Measurements from ENCODE around the gene CRYZL1.

The CRYZL1 gene

DNA sequence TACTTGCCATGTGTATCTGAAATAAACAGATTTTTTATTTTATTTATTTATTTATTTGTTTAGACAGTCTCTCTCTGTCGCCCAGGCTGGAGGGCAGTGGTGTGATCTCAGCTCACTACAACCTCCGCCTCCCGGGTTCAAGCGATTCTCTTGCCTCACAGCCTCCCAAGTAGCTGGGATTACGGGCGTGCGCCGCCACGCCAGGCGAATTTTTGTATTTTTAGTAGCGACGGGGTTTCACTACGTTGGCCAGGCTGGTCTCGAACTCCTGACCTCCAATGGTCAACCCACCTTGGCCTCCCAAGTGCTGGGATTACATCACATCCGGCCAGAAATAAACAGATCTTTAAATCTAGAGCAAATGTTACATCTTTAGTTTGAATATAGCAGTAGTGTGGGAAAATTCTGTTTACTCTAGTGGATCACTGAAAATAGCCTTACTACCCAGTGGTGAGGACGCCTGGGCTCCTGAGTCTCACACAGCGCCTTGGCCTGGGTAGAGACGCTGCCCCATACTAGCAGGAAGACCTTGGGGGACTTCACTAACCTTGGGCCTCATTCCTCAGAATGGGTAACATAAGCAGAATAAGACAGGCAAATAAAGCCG lies 100.3 kb downstream of the CRYZL1 start:
- Histone ChIP-seq H3K36me3 (peaks cover 9 to 26% (median 14%) of the 10 kb centered on the region in 3 donors), H3K4me3 (peak overlapping the region; percentile 61 to 86), H3K9me3 (no peaks in the 10 kb centered on the region), H3K27me3 (no peaks in the 10 kb centered on the region), H3K4me1 (peaks cover 0 to 29% (median 10%) of the 10 kb centered on the region in 4 donors), H3K27ac (peak overlapping the region; percentile 93 to 100)
- no peak for DNase-seq
- intact Hi-C loops (cut with DNase I; ENCODE audit: low total_unique reads): no loop called here
- TF ChIP-seq, protein P1, sequence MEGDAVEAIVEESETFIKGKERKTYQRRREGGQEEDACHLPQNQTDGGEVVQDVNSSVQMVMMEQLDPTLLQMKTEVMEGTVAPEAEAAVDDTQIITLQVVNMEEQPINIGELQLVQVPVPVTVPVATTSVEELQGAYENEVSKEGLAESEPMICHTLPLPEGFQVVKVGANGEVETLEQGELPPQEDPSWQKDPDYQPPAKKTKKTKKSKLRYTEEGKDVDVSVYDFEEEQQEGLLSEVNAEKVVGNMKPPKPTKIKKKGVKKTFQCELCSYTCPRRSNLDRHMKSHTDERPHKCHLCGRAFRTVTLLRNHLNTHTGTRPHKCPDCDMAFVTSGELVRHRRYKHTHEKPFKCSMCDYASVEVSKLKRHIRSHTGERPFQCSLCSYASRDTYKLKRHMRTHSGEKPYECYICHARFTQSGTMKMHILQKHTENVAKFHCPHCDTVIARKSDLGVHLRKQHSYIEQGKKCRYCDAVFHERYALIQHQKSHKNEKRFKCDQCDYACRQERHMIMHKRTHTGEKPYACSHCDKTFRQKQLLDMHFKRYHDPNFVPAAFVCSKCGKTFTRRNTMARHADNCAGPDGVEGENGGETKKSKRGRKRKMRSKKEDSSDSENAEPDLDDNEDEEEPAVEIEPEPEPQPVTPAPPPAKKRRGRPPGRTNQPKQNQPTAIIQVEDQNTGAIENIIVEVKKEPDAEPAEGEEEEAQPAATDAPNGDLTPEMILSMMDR (IDR thresholded peaks at IDR 0.05): no peak

DNA sequence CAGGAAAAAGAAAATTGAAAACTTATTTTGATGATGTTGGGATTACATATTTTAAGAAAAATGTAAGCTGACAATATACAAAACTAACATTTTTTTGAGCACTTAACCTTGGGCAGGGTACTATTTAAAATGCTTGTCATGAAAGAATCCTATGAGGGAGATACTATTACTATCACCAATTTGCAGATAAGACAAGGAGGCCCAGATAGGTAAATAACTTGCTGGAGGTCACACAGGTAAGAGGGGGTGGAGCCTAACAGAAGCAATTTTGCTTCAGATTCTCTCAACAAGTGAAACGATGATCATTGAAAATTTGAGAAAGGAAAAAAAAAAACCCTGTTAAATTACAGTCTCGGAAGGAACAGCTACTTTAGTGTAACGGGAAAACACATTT lies 100.8 kb downstream of the CRYZL1 start:
- Histone ChIP-seq H3K9me3 (no peaks in the 10 kb centered on the region), H3K27me3 (no peaks in the 10 kb centered on the region), H3K36me3 (peaks cover 14 to 31% (median 14%) of the 10 kb centered on the region in 3 donors), H3K4me3 (peak overlapping the region in 1 of 2 donors; percentile 86), H3K4me1 (peaks cover 0 to 24% (median 10%) of the 10 kb centered on the region in 4 donors), H3K27ac (peak overlapping the region; percentile 93 to 100)
- no peak for DNase-seq
- intact Hi-C loops (cut with DNase I; ENCODE audit: low total_unique reads): no loop called here
- TF ChIP-seq, protein P1 (IDR thresholded peaks at IDR 0.05): no peak

DNA sequence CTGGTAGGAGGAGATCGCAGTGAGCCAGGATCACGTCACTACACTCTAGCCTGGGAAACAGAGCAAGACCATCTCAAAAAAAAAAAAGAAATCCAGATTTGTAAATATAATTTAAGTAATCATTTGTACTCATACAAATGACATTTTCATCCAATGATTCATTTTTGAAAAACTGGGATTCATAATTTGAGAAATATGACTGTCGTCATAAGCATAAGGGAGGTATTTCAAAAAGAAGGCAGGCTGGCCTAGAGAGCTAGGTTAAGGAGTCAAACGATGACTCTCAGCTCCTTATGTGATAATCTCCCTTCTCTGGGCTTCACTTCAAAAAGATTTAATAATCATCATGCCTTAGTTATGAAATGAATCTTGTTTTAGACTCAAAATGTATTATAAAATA lies 101.9 kb downstream of the CRYZL1 start:
- Histone ChIP-seq H3K4me1 (peaks cover 0 to 13% (median 10%) of the 10 kb centered on the region in 4 donors), H3K36me3 (peaks cover 20 to 42% (median 25%) of the 10 kb centered on the region in 3 donors), H3K9me3 (no peaks in the 10 kb centered on the region), H3K27ac (no peak overlapping the region), H3K4me3 (no peak overlapping the region), H3K27me3 (no peaks in the 10 kb centered on the region)
- no peak for DNase-seq
- TF ChIP-seq, protein P1 (IDR thresholded peaks at IDR 0.05): no peak
- intact Hi-C loops (cut with DNase I; ENCODE audit: low total_unique reads): loop anchor here (10.0 kb wide), 1 partner anchor 55 kb away; no protein-coding TSS in a partner anchor

Data from tibial artery (tissue), 4 donors.